Activated naive CD8-positive, alpha-beta T cell (primary cell): ENCODE results near the gene PSG3.
"Not testable (repeated sequence)": the region's sequence is repeated elsewhere in the genome, so short reads cannot be mapped to it uniquely, and the experiment has no call there.

Experiments
- H3K27ac Mint-ChIP-seq: one replicate; pipeline ENCODE4 v1.8.0; 2021; ENCODE audit warnings: mixed read lengths
- H3K27me3 Mint-ChIP-seq: one replicate; pipeline ENCODE4 v1.8.0; 2021; ENCODE audit warnings: mixed read lengths
- H3K36me3 Mint-ChIP-seq: one replicate; pipeline ENCODE4 v1.8.0; 2021; ENCODE audit warnings: mixed read lengths
- H3K4me1 Mint-ChIP-seq: one replicate; pipeline ENCODE4 v1.8.0; 2021; ENCODE audit warnings: low read depth, mixed read lengths
- H3K4me3 Mint-ChIP-seq: one replicate; pipeline ENCODE4 v1.8.0; 2021; ENCODE audit warnings: mild to moderate bottlenecking, mixed read lengths
- H3K9me3 Mint-ChIP-seq: one replicate; pipeline ENCODE4 v1.8.0; 2021; ENCODE audit warnings: low read depth, mixed read lengths

PSG3 gene

DNA sequence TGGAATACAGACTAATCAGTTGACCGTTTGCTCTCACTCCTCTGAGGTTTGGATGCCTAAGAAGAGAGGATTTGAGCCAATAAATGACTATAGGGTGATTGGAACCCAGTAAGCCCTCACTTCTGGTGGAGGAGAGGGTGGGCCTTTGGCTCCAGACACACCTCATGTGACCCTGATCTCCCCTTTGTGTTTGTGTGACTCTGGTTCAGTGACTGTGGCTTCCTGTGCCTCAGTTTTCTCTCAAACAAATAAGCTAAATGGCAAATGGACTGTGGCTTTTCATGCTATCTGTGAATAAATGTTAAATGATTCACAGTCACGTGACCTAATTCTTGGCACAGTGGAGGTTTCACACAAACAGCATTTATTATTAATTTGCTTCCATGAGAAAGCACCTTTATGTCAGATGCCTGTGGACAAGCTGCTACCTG is 2.7 kb downstream of the PSG3 start:
- not testable (repeated sequence) for H3K36me3 Mint-ChIP-seq, H3K27ac Mint-ChIP-seq, H3K4me1 Mint-ChIP-seq, H3K4me3 Mint-ChIP-seq, H3K9me3 Mint-ChIP-seq
- peaks cover 14% of the 10 kb centered on the region for H3K27me3 Mint-ChIP-seq

DNA sequence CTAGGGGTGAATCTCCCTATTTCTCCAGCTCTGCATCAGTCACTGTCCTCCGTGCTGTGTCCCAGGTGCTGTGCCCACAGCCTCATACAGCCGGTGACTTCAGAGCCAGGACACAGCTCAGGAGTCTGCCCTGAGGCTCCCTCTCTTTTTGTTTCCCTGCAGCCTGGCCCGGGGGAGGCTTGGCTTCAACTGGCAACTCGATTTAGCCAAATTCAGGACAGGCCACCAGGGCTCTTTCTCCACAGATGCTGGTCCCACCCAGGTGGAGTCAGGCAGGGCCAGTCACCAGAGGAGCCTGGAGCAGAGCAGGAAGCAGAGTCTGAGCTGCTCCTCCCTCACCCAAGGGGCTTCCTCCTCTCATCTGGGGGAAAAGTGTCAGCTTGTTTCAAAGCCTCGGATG is 11.9 kb downstream of the PSG3 start:
- H3K4me1 Mint-ChIP-seq, H3K27ac Mint-ChIP-seq, H3K9me3 Mint-ChIP-seq, H3K36me3 Mint-ChIP-seq, H3K4me3 Mint-ChIP-seq: not testable (repeated sequence)
- H3K27me3 Mint-ChIP-seq, result peaks cover 20% of the 10 kb centered on the region

DNA sequence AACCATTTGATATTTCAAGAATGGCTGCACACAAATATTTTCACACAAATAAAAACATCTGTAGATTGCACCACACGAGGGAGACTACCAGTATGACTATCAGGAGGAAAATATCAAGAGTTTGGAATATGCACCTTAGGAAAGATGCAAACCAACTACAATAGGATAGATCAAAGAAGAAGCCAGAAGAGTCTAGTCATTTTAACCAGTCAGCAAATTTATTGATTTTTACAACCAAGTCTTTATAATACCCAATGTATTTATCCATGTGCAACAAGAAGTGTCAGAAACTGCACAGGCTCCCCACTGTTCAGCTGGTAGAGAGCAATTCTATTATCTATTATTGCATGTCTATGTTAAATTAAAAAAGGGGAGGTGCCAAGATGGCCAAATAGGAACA is 26.3 kb downstream of the PSG3 start:
- not testable (repeated sequence) for H3K36me3 Mint-ChIP-seq, H3K4me1 Mint-ChIP-seq, H3K4me3 Mint-ChIP-seq, H3K27ac Mint-ChIP-seq
- Mint-ChIP-seq H3K27me3 (peaks cover 18% of the 10 kb centered on the region), H3K9me3 (peaks cover 11% of the 10 kb centered on the region)

DNA sequence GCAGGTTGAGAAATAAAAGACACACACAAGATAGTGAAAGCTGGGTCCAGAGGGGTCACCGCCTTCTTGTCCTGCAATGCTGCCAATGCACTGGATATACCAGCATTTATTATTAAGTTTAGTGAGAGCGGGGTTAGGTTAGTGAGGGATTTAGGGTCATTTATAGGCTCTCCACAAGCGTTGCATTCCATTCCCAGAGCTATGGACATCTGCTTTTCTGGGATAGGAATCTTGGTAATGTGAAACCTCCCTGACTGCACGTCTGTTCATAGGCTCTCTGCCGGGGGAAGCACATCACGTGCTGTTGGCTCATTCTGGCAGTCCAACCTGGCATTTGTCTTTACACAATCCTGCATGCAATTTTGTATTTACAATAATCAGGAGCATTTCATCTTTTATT is 27.5 kb downstream of the PSG3 start:
- peaks cover 24% of the 10 kb centered on the region for H3K27me3 Mint-ChIP-seq
- H3K4me3 Mint-ChIP-seq, H3K27ac Mint-ChIP-seq, H3K4me1 Mint-ChIP-seq, H3K36me3 Mint-ChIP-seq: not testable (repeated sequence)
- H3K9me3 Mint-ChIP-seq, result peaks cover 11% of the 10 kb centered on the region

DNA sequence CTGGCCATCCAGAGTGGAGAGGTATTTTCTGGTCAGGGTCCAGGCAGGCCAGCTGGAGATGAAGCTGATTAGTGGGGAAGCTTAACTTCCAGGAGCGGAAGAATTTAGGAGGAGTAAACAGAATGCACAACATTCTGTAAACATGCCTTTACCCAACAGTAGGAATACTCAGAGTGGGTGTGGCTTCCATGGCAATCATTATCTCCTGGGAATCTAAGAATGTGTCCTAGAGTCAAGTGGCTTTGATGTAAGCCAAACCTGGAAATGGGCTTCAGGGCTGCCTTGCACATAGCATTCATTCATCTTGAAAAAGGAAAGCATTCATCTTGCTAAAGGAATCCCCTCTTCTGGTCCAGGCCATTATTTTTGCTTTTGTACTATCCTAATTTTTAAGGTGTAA is 29.3 kb downstream of the PSG3 start:
- not testable (repeated sequence) for H3K27ac Mint-ChIP-seq, H3K4me1 Mint-ChIP-seq, H3K36me3 Mint-ChIP-seq, H3K4me3 Mint-ChIP-seq
- H3K9me3 Mint-ChIP-seq, result peaks cover 13% of the 10 kb centered on the region
- peaks cover 23% of the 10 kb centered on the region for H3K27me3 Mint-ChIP-seq

DNA sequence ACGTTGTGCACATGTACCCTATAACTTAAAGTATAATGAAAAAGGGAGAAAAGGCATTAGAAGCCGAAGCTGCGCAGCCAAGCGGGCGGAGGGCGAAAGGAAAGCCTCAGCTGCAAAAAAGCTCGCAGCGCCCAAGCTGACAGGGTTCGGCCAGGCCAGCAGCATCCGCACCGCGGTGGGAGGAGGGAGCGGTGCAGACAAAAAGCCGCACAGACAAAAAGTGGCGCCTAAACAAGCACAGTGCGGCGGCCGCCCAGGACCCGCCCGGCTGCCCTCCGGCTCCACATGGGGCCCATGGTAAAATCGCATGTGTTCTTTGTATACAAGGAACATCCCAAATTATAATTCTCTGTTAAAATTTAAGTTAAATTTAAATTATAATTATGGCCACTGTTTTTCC is 42.4 kb downstream of the PSG3 start:
- H3K27ac Mint-ChIP-seq, result no peak overlapping the region
- no peaks in the 10 kb centered on the region for H3K9me3 Mint-ChIP-seq
- H3K4me3 Mint-ChIP-seq, result no peak overlapping the region
- H3K36me3 Mint-ChIP-seq, result no peaks in the 10 kb centered on the region
- peaks cover 40% of the 10 kb centered on the region for H3K27me3 Mint-ChIP-seq
- no peaks in the 10 kb centered on the region for H3K4me1 Mint-ChIP-seq

DNA sequence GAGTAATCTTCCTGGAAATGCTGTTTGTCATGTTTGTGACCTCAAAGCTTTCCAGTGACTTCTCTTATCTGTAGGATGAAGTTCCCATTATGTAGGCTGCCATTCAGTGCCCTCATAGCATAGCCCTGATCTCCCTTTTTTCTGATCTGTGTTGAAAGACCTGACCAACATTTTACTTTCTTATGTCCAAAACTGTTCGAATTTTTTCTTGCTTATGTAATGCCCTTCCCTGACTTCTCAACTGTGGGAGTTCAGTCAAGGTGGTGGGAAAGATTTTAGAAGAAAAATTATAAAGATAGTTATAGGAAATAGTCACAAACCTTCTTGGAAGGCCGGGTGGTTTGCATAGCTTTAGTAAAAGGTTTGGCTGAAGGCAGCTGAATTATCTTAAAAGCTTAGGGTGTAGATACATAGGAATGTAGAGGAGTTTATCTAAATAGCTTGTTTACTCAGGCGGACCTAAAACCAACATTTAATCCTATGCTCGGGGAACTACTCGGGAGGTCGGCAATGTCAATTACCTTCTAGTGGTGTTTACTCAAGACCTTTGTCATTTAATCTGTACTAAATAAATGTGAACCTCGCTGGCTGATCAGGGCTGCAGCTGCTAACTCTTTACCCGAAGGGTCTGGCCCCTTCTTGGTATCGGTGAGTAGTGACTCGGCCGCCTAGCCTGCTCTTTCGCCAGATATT is 44.3 kb downstream of the PSG3 start:
- no peak overlapping the region for H3K4me3 Mint-ChIP-seq
- H3K9me3 Mint-ChIP-seq, result no peaks in the 10 kb centered on the region
- H3K27me3 Mint-ChIP-seq, result peaks cover 40% of the 10 kb centered on the region
- no peaks in the 10 kb centered on the region for H3K4me1 Mint-ChIP-seq
- H3K36me3 Mint-ChIP-seq, result no peaks in the 10 kb centered on the region
- no peak overlapping the region for H3K27ac Mint-ChIP-seq

DNA sequence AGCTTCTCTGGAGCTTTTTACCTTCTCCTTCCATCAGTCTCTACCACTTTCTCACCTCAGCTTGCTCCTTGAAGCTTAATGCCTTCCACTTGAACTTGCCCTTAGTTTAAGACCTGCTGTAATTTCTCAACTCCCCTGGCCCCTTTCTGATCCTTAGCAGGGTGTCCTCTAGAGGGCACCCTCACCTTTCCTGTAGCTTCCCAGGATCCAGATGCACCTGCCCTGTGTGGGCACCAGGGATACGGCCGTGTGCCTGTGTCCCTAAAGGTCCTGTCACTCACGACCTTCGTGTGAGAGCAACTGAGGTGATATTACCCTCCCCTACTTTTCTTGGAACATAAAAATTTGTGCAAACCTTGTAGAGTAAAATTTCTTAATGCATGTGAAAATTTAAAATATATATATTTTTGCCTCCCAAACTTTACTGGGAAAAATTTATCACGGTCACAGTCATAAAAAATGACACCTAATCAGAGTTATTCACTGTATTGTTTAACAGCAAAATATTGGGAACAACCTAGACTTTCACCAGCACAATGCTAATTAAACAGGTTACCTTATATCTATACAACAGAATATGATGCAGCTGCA is 46.4 kb downstream of the PSG3 start:
- Mint-ChIP-seq H3K4me3 (no peak overlapping the region), H3K27ac (no peak overlapping the region), H3K36me3 (no peaks in the 10 kb centered on the region), H3K27me3 (peaks cover 29% of the 10 kb centered on the region), H3K9me3 (no peaks in the 10 kb centered on the region), H3K4me1 (no peaks in the 10 kb centered on the region)

DNA sequence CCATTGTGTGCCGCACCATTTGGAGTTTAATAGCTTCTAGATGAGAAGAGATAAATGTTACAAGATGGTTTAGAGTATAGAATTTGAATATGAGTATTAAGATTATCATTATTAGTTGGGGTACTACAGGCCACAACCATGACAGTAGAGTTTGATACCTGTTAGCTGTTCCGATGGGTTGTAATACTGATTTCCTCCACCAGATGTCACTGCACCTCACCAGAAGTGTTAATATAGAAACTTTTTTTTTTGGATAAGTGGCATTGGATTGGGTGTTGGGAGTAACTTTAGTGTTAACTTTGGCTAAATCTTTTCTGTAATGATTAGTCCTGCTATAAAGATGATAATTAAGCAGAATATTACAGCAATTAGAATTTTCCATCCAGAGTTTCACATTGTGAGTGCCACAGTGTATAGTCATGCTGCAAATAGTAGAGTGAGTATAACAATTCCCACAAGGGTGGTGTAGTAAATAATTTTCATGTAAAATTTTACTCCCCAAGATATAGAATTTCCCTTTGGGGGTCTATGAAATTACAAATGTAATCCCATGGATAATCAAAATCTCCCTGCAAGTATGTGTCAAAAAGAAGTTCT is 56.3 kb downstream of the PSG3 start:
- Mint-ChIP-seq H3K27me3 (peaks cover 10% of the 10 kb centered on the region), H3K9me3 (peaks cover 17% of the 10 kb centered on the region), H3K4me3 (no peak overlapping the region), H3K36me3 (peaks cover 7% of the 10 kb centered on the region), H3K4me1 (no peaks in the 10 kb centered on the region), H3K27ac (no peak overlapping the region)

DNA sequence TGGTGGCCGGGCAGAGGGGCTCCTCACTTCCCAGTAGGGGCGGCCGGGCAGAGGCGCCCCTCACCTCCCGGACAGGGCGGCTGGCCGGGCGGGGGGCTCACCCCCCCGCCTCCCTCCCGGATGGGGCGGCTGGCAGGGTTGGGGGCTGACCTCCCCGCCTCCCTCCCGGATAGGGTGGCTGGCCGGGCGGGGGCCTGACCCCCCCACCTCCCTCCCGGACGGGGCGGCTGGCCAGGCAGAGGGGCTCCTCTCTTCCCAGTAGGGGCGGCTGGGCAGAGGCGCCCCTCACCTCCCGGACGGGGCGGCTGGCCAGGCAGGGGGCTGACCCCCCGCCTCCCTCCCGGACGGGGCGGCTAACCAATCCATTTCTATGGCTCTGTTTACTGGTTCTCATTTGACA is 64.0 kb downstream of the PSG3 start:
- H3K4me1 Mint-ChIP-seq, H3K36me3 Mint-ChIP-seq, H3K27me3 Mint-ChIP-seq: not testable (repeated sequence)

DNA sequence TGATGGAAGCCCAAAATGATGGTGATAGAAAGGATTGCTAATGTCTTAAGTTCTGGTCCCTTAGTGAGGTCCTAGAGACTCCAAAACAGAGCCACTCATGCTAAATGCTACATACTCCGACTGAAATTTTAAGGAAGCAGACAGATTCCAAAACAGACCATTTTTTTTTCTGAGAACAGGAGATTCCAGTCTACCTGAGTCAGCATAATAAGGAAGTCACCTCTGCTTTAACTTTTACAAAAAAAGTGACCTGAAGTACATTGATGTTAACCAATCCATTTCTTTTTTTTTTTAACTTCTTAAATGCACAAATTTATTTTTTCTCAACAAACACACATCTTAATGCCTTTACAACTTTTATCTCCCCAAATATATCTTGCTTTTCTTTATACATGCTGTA is 65.7 kb downstream of the PSG3 start:
- H3K4me1 Mint-ChIP-seq, H3K27me3 Mint-ChIP-seq, H3K9me3 Mint-ChIP-seq, H3K27ac Mint-ChIP-seq, H3K36me3 Mint-ChIP-seq, H3K4me3 Mint-ChIP-seq: not testable (repeated sequence)

More for the DNA sequence above, 64.0 kb downstream of the PSG3 start:
- not testable (repeated sequence) for H3K9me3 Mint-ChIP-seq, H3K27ac Mint-ChIP-seq, H3K4me3 Mint-ChIP-seq
